Stimulated activated CD8-positive, alpha-beta memory T cell treated with anti-CD3 and anti-CD28 coated beads, Interleukin-2, amount 100 ng/mL, for 1 hour (primary cell): ENCODE results near the gene DYNC1I1.

Experiments used
- DNase-seq, 2 donors: peaks; one replicate each; pipeline ENCODE4 v3.0.0-alpha.2; 2020; ENCODE audit warnings: low read depth in 2 of 2

DYNC1I1 gene

DNA sequence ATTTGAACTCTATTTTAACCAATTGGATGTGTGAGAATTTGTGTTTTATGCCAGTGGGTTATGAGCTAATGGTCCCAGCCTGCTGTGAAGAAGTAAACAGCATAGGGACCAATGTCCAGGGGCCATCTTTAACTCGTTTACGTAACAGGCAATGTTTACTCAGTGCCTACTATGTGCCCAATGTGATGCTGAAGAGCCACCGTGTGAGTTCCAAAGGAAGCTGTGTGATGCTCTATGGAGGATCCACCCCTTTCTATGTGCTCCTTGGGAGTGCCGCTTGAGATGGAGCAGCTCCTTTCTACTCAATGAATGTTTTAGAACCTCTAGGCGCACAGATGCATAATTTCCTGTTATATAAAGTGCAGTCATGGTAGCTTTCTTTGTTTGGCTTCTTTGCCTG is 21.3 kb downstream of the DYNC1I1 start:
- DNase-seq = no peak

- DNase-seq = no peak
Measured at GRCh38 chr7:95794917-95795515, 22.7 kb downstream of the DYNC1I1 start.

DNA sequence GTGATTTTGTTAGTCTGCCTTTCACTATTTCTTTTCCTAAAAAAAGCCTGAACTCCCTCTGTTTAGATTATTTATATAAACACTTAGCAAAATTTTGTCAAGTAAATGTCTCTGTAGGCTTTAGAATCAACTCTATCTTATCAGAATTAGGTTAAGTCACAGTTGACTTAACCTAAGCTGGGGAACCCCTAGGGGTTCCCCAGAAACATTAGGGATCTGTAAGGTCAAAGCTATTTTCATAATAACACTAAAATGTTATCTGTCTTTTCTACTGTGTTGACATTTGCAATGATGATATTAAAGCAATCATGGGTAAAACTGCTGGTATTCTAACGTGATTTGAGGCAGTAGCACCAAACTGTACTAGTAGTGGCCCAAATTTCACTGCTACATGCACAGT is 24.3 kb downstream of the DYNC1I1 start:
- no peak for DNase-seq

DNA sequence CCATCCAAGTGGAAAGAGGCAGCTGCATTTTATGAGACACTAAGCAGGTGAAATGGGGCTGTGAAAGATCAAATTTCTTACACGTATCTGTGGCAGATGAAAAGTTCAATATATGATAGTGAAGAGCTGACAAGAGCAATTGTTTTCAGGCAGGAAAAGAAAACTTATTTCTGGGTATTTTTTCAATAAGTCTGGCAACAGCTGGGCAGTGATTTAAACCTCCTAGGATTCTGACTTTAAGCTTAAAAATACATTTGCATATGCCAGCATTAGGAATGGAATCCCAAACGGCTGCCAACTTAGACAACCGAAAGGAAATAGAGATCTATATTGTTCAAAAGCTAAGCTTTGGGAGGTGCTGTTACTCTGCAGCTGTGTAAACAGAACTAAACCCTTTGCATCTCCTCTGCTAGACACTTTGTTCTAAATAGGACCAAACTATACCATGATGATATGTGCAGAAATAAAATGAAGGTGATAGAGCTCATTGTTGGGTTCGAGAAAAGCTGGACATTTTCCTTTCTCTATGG is 26.1 kb downstream of the DYNC1I1 start:
- no peak for DNase-seq

- no peak for DNase-seq
Measured at GRCh38 chr7:95800787-95801186, 28.4 kb downstream of the DYNC1I1 start.

DNA sequence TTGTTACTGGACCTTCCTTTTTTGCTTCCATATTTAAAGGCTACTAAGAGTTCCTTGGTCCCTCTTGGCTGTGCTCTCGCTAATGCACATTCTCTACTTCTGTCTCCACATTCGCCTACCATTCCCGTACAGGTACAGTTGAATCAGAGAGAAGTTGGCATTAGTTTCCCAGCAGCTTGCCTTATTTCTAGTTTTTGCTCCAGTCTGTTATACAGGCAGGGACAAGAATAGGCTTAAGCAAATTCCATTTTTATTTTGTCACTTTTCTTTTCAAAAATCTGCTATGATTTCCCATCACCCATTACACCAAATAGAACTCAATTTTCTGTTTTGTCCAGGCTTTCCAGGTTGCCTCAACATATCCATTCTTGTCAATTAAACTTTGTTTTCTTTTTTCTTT is 29.9 kb downstream of the DYNC1I1 start:
- no peak for DNase-seq

- no peak for DNase-seq
Measured at GRCh38 chr7:95804052-95804451, 31.7 kb downstream of the DYNC1I1 start.

DNA sequence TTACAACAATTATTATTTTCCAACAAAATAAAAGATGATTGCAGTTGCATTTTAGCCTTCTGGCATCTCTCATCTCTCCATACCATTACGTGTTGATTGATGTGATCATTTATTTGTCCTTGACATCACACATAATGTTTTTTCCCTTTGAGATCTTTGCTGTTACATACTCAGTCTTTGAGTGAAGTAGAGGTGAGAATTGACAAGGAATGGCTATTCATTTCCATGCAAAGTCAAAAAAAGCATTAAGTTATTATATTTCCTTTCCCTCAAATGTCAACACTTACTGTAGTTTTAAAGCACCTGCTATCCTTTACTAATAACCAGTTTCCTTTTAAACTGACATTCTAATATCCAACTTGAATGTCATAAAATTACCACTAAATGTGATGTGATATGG is 33.6 kb downstream of the DYNC1I1 start:
- no peak for DNase-seq

DNA sequence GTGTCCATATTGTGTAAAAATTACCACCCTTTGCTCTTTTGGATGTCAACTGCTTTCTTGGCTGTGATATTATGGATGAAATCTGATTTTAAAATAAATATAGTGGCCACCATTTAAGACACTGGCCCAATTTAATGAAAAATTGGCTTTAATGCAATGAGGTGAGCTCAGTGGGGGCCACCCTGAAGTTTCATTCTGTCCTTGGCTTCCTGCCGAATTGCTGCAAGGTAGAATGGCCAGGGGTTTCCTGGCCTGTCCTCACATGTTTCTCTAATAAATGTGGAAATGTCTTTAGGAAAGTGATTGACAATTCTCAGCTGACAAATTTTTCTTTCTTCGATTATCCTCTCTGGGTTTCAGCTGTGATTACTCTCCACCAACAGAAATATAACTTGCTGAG is 36.0 kb downstream of the DYNC1I1 start:
- no peak for DNase-seq

DNA sequence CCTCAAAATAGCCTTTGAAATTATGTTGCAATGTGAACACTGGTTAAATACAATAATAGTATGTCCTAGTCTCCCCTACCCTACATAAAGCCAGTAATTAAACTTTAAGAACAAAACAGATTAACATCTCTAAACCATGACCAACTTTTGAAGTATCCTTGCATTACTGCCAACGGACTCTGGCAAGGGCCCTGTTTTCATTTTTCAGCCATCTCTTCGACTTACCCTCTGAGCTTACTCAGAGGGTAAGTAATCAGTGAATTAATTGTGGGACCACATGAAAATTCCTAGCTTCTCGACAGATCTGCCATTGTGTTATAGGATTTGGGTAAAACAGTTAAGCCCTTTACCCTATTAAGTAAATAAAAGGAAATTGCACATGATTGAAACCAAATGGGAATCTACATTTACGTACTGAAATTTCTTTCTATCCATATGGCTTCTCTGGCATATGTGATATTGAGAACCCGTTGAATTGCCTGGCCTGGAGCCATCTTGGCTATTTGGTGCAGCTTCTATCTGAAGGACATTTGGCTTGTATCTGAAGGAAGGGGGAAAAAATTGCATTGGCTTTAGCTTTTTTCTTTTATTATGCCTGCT is 39.6 kb downstream of the DYNC1I1 start:
- DNase-seq = no peak

DNA sequence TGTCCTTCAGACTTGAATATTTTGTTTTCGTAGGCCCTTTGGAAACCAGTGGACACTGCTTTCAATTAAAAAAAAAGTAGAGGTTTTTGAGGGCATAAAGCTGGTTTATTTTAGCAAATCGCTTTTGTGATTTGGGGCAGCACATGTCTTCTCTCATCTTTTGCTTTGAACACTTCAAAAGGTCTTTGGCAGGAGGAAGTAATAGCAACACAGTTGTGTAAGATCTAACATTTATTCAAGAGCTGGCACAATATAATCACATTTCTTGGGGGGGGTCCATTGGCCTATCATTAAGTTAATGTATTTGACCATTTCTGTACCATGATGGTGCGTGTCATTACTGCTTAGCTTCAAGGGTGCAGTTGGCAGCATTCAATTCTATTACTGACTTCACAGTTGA is 42.4 kb downstream of the DYNC1I1 start:
- DNase-seq = no peak

DNA sequence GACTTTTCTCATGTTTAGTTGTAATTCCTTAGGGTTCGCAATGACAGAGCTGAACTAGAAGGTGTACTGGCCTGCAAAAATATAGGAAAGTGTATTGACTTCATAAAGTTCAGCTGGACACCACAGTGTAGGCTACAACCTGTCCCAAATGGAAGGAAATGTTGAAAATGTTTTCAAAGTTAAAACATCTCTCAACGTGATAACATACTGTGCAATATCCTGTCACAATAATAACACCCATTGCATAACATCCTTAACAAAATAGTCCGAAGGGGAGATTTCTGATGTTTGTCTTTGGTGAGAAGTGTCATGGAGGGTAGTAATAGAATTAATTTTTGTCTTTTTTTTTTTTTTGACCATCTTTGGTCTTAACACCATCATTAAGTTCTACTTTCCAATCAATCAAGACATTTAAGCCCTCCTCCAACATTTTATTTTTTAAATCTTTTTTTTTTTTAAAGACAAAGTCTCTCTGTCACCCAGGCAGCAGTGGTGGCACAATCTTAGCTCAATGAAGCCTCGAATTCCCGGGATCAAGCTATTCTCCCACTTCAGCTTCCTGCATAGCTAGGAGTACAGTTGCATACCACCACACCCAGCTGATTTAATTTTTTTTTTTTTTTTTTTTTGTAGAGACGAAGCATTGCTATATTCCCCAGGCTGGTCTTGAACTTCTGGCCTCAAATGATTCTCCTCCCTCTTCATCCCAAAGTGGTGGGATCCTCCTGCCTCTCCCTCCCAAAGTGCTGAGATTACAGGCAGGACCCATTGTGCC is 45.7 kb downstream of the DYNC1I1 start:
- no peak for DNase-seq

DNA sequence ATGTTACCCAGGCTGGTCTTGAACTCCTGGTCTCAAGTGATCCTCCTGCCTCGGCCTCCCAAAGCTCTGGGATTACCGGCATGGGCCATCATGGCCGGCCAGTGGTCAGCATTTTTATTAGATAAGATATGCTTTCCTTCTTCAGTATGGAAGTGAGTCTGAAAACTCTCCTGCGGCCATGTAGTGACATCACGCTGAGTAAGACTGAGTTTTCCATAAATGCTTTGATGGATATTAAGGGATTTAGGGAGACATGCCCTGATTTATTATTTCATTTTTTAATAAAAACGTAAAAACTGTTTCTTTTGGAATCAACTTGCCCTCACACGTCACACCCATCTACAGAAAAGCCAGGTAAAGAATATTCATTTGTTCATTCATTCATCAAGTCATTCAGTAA is 48.4 kb downstream of the DYNC1I1 start:
- DNase-seq = no peak

DNA sequence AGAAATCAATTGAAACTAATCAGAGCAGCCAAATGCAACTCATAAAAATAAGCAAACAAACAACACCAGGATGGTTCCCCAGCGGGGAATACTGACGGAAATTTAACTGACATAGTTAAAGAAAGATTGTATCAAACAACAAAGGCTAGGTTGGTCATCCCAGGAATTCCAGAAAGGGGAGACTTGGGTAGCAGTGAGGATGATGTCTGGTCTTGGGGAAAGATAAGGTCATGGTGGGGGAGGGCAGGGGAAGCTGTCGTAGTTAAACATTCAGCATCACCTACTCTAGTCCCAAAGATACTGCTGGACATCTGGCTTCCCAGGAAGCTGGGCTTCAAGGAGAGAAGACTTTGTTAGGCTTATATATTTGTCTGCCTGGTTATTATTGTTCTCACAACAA is 50.4 kb downstream of the DYNC1I1 start:
- DNase-seq = no peak

GRCh38 chr7:95824616-95825015 is 52.3 kb downstream of the DYNC1I1 start:
- no peak for DNase-seq

GRCh38 chr7:95828824-95829790 is 56.8 kb downstream of the DYNC1I1 start:
- DNase-seq = no peak

DNA sequence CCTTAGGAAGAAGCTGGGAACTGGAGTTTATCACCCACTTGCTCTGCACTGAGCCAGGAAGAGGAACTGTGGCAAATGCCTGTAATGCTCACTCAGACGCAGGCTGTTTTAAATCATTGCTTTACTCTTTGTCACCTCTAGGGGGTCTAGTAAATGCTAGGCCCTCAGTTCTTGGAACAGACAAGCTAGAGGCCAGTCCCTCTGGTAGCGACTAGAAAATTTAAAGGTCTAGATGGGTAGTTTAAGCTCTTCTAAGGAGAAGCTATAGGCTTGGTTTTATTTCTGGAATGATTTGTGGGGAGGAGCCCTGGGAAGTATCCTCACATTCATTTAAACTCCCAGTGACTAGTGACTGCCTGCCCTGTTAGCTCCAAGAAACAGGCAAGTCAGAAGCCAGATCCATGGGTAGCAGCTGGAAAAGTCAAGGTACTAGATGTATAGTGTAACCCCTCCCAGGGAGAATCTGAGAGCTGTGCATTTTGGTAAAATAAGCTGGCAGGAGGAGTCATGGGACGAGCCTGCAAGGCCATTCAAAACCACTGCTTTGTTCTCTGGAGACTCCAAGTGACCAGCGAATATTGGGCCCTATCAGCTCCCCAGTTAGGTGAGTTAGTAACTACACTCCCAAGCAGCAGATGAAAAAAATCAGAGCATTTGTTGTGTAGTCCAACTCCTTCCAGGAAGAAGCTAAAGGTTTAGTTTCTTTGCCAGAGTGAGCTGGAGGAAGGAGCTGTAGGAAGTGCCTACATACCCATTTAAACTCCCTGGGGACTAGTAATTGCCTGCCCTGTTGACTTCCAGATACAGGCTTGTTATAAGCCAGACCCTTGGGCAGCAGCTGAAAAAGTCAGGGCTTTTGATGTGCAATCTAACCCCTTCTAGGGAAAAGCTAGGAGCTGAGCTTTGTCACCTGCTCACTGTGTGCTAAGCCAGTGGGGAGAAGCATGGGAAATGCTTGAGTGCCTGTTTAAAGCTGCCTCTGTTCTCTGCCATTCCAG is 68.9 kb downstream of the DYNC1I1 start:
- DNase-seq = no peak

- DNase-seq = no peak
Measured at GRCh38 chr7:95843286-95843685, 70.9 kb downstream of the DYNC1I1 start.

GRCh38 chr7:95845007-95845406 is 72.7 kb downstream of the DYNC1I1 start:
- DNase-seq = no peak

GRCh38 chr7:95847061-95847460 is 74.7 kb downstream of the DYNC1I1 start:
- no peak for DNase-seq

- DNase-seq = no peak
Measured at GRCh38 chr7:95859429-95859828, 87.1 kb downstream of the DYNC1I1 start.
